A549 (cell line): ENCODE data around the gene PON2. TPM values are rescaled to one million over a fixed set of nuclear protein-coding genes. Genes with fewer than 3 reads are reported as not detected.

Source experiments
- ATOH8 ChIP-seq: fragments of 250-450 bp; sonication (Bioruptor Pico); IDR thresholded peaks from 2 replicates; pipeline ENCODE4 v1.5.0; 2020; ENCODE audit warnings: low read depth, mild to moderate bottlenecking, moderate library complexity
- BCL3 ChIP-seq: fragments of >200 bp; sonication (Bioruptor Twin); formaldehyde crosslinking; IDR thresholded peaks from 3 replicates; pipeline ENCODE4 v1.6.1; 2016
- BHLHE40 ChIP-seq: IDR thresholded peaks from 2 replicates; pipeline ENCODE4 v1.6.1; 2012; ENCODE audit warnings: low read depth, low read length, inconsistent platforms
- CBX8 ChIP-seq: fragments of 200-600 bp; sonication (generic); IDR thresholded peaks from 2 replicates; pipeline ENCODE4 v1.6.1; 2016
- CHD4 ChIP-seq: fragments of 200-600 bp; sonication (generic); IDR thresholded peaks from 2 replicates; pipeline ENCODE4 v1.6.1; 2016; ENCODE audit warnings: antibody characterized with exemption, mild to moderate bottlenecking, borderline replicate concordance
- CTCF ChIP-seq: fragments of >200 bp; sonication (Bioruptor Twin); formaldehyde crosslinking; IDR thresholded peaks from 3 replicates; pipeline ENCODE4 v1.5.1; 2016
- E2F6 ChIP-seq: IDR thresholded peaks from 2 replicates; pipeline ENCODE4 v1.6.1; 2012; ENCODE audit warnings: low read depth, borderline replicate concordance
- EHF ChIP-seq: fragments of 250-450 bp; sonication (Bioruptor Pico); IDR thresholded peaks from 2 replicates; pipeline ENCODE4 v1.5.0; 2020; ENCODE audit warnings: mild to moderate bottlenecking
- EHMT2 ChIP-seq: fragments of 200-600 bp; sonication (generic); IDR thresholded peaks from 2 replicates; pipeline ENCODE4 v1.6.1; 2016; ENCODE audit warnings: antibody characterized with exemption, low read depth, mild to moderate bottlenecking, moderate library complexity
- ELK1 ChIP-seq: fragments of 150-350 bp; IDR thresholded peaks from 2 replicates; pipeline ENCODE4 v1.6.1; 2014; ENCODE audit warnings: low read depth, mild to moderate bottlenecking, low read length
- EP300 ChIP-seq, 2 experiments: fragments of >200 bp; sonication (Bioruptor Twin); formaldehyde crosslinking; IDR thresholded peaks; 2 replicates in 1 of 2; 3 replicates in 1 of 2; pipeline ENCODE4 v1.6.1; 2016 to 2017
- ESRRA ChIP-seq: fragments of 150-350 bp; IDR thresholded peaks from 2 replicates; pipeline ENCODE4 v1.6.1; 2014; ENCODE audit warnings: mild to moderate bottlenecking, low read length, borderline replicate concordance
- FOSB ChIP-seq: fragments of 250-450 bp; sonication (Bioruptor Pico); IDR thresholded peaks from 2 replicates; pipeline ENCODE4 v1.5.0; 2020; ENCODE audit warnings: mild to moderate bottlenecking, moderate library complexity
- FOSL2 ChIP-seq, 2 experiments: fragments of 450-650 bp in 1 of 2; fragments of >200 bp in 1 of 2; sonication (Bioruptor Twin) in 1 of 2; formaldehyde crosslinking; IDR thresholded peaks; 2 replicates each; pipeline versions ENCODE4 v1.5.0 to v1.6.1; 2016 to 2020; ENCODE audit warnings: mild to moderate bottlenecking in 1 of 2, moderate library complexity in 1 of 2
- FOXS1 ChIP-seq: fragments of 250-450 bp; sonication (Bioruptor Pico); IDR thresholded peaks from 2 replicates; pipeline ENCODE4 v1.5.0; 2020; ENCODE audit warnings: mild to moderate bottlenecking, moderate library complexity
- GATA3 ChIP-seq: IDR thresholded peaks from 2 replicates; pipeline ENCODE4 v1.6.1; 2012; ENCODE audit warnings: borderline replicate concordance
- HES2 ChIP-seq: fragments of >200 bp; sonication (Bioruptor Twin); formaldehyde crosslinking; IDR thresholded peaks from 2 replicates; pipeline ENCODE4 v1.6.1; 2016
- HEYL ChIP-seq: fragments of 250-450 bp; sonication (Bioruptor Pico); IDR thresholded peaks from 2 replicates; pipeline ENCODE4 v1.8.0; 2021; ENCODE audit warnings: mild to moderate bottlenecking, moderate library complexity
- HOXA7 ChIP-seq: fragments of 250-450 bp; sonication (Bioruptor Pico); IDR thresholded peaks from 2 replicates; pipeline ENCODE4 v1.5.0; 2020; ENCODE audit warnings: mild to moderate bottlenecking, moderate library complexity
- HOXB5 ChIP-seq: fragments of 250-450 bp; sonication (Bioruptor Pico); IDR thresholded peaks from 2 replicates; pipeline ENCODE4 v1.5.0; 2020; ENCODE audit warnings: mild to moderate bottlenecking, moderate library complexity
- JUN ChIP-seq, 2 experiments: fragments of >200 bp; sonication (Bioruptor Twin); formaldehyde crosslinking; IDR thresholded peaks; 2 replicates in 1 of 2; 3 replicates in 1 of 2; pipeline ENCODE4 v1.6.1; 2016 to 2017
- JUNB ChIP-seq: fragments of >200 bp; sonication (Bioruptor Twin); formaldehyde crosslinking; IDR thresholded peaks from 2 replicates; pipeline ENCODE4 v1.6.1; 2016
- KDM1A ChIP-seq: fragments of 200-600 bp; sonication (generic); IDR thresholded peaks from 2 replicates; pipeline ENCODE4 v1.6.1; 2016; ENCODE audit warnings: low read depth, mild to moderate bottlenecking
- MAZ ChIP-seq: fragments of 150-350 bp; IDR thresholded peaks from 2 replicates; pipeline ENCODE4 v1.6.1; 2014; ENCODE audit warnings: antibody characterized with exemption, low read depth, low read length, borderline replicate concordance
- MYC ChIP-seq: IDR thresholded peaks from 2 replicates; pipeline ENCODE4 v1.6.1; 2012; ENCODE audit warnings: mild to moderate bottlenecking, inconsistent platforms, low read length, improper control_type of control experiment, borderline replicate concordance
- NPAS2 ChIP-seq: fragments of 250-450 bp; sonication (Bioruptor Pico); IDR thresholded peaks from 2 replicates; pipeline ENCODE4 v1.8.0; 2022; ENCODE audit warnings: mild to moderate bottlenecking, moderate library complexity, borderline replicate concordance
- NR3C1 ChIP-seq: fragments of >200 bp; sonication (Bioruptor Twin); formaldehyde crosslinking; IDR thresholded peaks from 3 replicates; pipeline ENCODE4 v1.6.1; 2017
- PBX3 ChIP-seq: IDR thresholded peaks from 2 replicates; pipeline ENCODE4 v1.6.1; 2012
- POLR2A ChIP-seq: IDR thresholded peaks from 2 replicates; pipeline ENCODE4 v1.6.1; 2012; ENCODE audit warnings: mild to moderate bottlenecking, low read length
- POLR2AphosphoS2 ChIP-seq: conservative IDR thresholded peaks from 2 replicates; pipeline ENCODE4 v1.6.1; 2012; ENCODE audit warnings: low read length, improper control_type of control experiment, inconsistent platforms
- TP53 ChIP-seq: fragments of 250-450 bp; sonication (Bioruptor Pico); IDR thresholded peaks from 2 replicates; pipeline ENCODE4 v1.5.0; 2021; ENCODE audit warnings: mild to moderate bottlenecking, moderate library complexity
- USF2 ChIP-seq: fragments of 450-650 bp; IDR thresholded peaks from 2 replicates; pipeline ENCODE4 v1.6.1; 2014; ENCODE audit warnings: antibody characterized with exemption
- ZC3H11A ChIP-seq: fragments of 450-650 bp; IDR thresholded peaks from 2 replicates; pipeline ENCODE4 v1.6.1; 2014; ENCODE audit warnings: antibody characterized with exemption, mild to moderate bottlenecking
- polyA plus RNA-seq, 4 experiments: library from polyadenylated mRNA; depleted of rRNA in 3 of 4; stranded (reverse); fragments of >200 nt; fragmentation: RNase III in 1 of 4; extraction: RNeasy Plus Mini Kit Qiagen cat#74134 plus additional on column Dnase treatment in 1 of 4; gene quantifications; 2 replicates in 3 of 4; 3 replicates in 1 of 4; pipeline ENCODE4 v1.2.3, GENCODE V29; 2011 to 2017

The PON2 gene
- polyA plus RNA-seq, 2 of the 4 experiments (the other 2 are of a cell fraction), result 395 to 829 TPM

- no peak for TF ChIP-seq HOXA7
- TF ChIP-seq HOXB5 (CRISPR knock-in tag), result peak; percentile 57
- no peak for TF ChIP-seq HEYL (CRISPR knock-in tag)
- no peak for TF ChIP-seq CHD4
- peak; percentile 94; a peak in 4 of 5 replicates for TF ChIP-seq JUN (IDR thresholded peaks at IDR 0.05)
- no peak for TF ChIP-seq USF2
- 0 out of 2 replicates have a peak, but pooled peaks have one; percentile 25 for TF ChIP-seq EHF (CRISPR knock-in tag)
- no peak for TF ChIP-seq EHMT2
- TF ChIP-seq JUNB, result peak; percentile 79
- TF ChIP-seq FOSB (CRISPR knock-in tag), result no peak
- TF ChIP-seq POLR2AphosphoS2, result no peak
- peak; percentile 92; the same call in 2 of the 3 replicates for TF ChIP-seq BCL3
- TF ChIP-seq ELK1, result no peak
- TF ChIP-seq FOXS1 (CRISPR knock-in tag), result no peak
- TF ChIP-seq TP53, result no peak
- TF ChIP-seq ESRRA, result no peak
- no peak for TF ChIP-seq ATOH8 (CRISPR knock-in tag)
- peak; percentile 96 for TF ChIP-seq E2F6
- no peak for TF ChIP-seq POLR2A
- peak; percentile 88 for TF ChIP-seq FOSL2 (IDR thresholded peaks at IDR 0.05)
- peak; percentile 95 for TF ChIP-seq FOSL2 (CRISPR knock-in tag; IDR thresholded peaks at IDR 0.05)
- TF ChIP-seq KDM1A, result no peak
- no peak for TF ChIP-seq NPAS2
- peak; percentile 91 for TF ChIP-seq GATA3
- TF ChIP-seq NR3C1, result no peak
- no peak for TF ChIP-seq CTCF
- TF ChIP-seq PBX3, result no peak
- TF ChIP-seq ZC3H11A, result no peak
- peak; percentile 88; the same call in 1 of the 2 replicates for TF ChIP-seq MAZ
- no peak; the same call in 1 of the 2 replicates for TF ChIP-seq MYC
- TF ChIP-seq HES2, result peak; percentile 61
- TF ChIP-seq CBX8, result no peak
- peak; percentile 91 to 94 for TF ChIP-seq EP300 (IDR thresholded peaks at IDR 0.05)
- TF ChIP-seq BHLHE40, result no peak
Measured at GRCh38 chr7:95430864-95431263, 4.0 kb downstream of the PON2 start (continued).
